Measurements from ENCODE around the gene SFT2D3.

The SFT2D3 gene

DNA sequence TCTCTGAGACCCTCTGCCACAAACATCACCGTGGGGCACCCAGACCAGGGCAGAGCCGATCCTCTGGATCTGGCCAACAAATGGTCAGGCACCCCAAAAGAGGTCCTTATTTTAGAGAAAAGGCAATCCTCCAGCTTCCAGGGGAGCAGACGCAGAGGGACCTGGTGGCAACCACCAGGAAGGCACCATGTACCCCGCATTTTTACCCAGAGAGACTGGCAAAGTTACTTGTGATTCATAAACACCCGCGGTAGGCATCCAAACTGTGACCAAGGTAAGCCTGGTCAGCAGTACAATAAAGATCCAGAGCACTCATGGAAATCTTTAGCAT lies 36.4 kb upstream of the SFT2D3 start:
- no peak for DNase-seq

- DNase-seq, result no peak
Observed at GRCh38 chr2:127665267-127665893, 35.9 kb upstream of the SFT2D3 start.

DNA sequence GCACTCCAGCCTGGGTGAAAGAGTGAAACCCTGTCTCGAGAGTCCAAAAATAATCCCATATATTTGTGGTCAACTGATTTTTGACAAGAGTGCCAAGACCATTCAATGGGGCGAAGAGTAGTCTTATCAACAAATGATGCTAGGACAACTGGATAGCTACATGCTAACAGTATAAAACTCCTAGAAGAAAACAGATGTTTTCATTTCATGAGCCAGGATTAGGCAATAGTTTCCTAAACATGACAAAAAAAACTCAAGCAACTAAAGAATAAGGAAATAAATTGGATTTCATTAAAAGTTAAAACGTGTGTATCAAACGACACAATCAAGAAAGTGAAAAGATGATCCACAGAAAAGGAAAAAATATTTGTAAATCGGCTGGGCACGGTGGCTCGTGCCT lies 32.2 kb upstream of the SFT2D3 start:
- DNase-seq, result no peak

DNA sequence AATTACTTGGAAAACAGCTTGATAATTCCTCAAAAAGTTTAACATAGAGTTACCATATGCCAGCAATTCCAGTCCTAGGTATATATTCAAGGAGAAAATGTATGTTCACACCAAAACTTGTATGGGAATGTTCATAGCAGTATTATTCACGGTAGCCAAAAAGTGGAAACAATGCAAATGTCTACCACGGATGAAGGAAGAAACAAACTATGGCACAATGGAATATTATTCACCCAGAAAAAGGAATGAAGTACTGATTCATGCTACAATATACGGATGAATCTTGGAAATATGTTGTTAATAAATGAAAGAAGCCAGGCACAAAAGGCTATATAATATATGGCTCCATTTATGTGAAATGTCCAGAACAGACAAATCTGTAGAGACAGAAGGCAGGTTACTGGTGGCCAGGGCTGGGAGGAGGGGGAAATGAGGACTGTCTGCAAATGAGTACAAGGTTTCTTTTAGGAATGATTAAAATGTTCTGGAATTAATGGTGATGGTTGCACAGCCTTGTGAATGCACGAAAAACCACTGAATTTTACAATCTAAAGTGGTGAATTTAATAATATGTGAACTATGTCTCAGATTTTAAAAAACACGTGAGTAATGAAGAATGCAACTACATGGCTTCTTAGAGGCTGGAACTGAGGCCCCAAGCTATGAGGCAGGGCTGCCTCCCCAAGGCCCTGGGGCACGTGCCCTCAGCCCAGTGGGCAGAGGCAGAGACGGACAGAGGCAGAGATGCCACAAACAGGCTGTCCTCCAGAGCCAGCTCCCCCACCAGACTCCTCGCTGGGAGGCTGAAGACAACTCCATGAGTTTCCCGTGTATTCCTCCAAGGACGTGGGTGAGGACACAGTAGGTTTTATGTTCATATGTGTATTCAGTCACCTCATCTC lies 31.0 kb upstream of the SFT2D3 start:
- DNase-seq, result no peak

- DNase-seq, result no peak
Observed at GRCh38 chr2:127670957-127671290, 30.4 kb upstream of the SFT2D3 start.

DNA sequence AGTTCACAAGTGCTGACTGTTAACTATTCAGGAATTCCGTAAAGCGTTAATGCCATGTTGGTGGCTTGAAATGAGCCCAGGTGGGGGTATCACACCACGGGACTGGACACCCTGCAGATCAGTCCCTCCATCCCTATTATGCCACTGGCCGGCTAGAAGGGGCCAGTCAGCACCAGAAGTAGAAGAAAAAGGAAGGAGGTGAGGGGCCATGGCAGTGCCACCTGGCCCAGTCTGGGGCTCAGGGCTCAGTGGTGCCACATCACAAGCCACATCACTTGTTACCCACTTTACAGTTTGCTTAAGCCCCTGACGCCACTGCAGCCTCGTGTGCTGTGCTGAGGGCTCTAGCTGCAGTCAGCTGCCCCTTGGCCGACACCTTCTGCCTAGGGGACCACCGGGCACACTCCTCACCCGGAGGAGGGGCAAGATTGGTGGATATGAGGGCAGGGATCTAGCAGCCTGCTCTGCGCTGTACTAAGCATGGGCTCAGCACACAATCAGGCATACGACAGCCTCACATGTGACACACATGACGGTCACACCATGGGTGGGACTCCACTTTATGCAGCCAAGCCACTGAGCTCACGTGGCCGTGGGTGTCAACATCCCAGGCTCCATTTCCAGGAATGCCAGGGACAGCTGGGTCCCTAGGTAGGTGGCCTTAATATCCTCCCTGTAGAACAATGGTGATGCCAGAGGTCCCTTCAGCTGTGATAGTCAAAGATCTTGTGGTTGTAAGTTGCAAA lies 29.6 kb upstream of the SFT2D3 start:
- no peak for DNase-seq

- no peak for DNase-seq
Observed at GRCh38 chr2:127672341-127673224, 28.7 kb upstream of the SFT2D3 start.

GRCh38 chr2:127673291-127674069 lies 27.8 kb upstream of the SFT2D3 start:
- DNase-seq, result no peak

GRCh38 chr2:127674241-127675209 lies 26.8 kb upstream of the SFT2D3 start:
- DNase-seq, result no peak

DNA sequence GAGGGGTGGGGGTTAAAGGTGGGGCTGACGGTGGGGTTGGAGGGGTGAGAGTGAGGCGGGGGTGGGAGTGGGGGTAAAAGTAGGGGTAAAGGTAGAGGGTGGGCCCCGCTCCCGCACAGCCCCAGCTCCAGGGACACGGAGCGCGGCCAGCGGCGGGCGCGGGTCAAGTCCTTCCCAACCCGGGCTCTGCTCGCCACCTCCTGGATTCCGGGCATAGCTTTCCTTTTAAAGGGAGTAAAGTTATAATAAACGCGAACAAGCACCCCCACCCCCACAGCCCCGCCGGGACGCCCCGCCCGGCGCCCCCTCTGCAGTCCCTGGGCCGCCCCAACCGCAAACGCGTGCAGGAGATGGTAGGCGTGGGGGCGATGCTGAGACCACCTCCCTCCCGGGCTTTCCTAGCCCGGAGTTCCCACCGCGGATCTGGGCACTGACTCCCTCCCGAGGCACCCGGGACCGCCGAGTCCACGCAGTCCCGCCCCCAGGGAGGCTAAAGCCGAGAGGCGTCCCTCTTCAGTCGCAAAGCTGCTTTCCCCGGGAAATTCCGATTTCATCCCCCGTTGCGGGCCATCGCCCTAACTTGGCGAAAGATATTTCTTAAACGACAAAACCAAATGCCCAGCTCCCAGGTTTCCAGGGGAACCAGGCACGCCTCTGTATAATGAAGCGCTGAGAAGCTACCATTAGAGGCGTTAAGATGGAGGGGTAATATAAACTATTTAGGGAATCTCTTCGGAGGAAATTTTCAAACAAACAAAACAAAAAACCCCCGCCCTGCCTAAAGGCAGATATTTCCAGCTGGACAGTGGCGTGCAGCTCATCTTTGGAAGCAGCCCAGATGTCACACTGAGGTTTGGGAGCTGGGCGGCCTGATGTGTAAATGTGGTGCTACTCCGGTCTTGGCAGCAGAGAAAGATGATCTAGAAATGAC lies 25.7 kb upstream of the SFT2D3 start, which contains the start of gene LIMS2:
Gene LIMS2 (minus strand): TSS at position 200 of the 931 bp plus-strand sequence. CDS start 506 bp downstream, outside the sequence.
- no peak for DNase-seq

GRCh38 chr2:127676906-127677305 lies 24.4 kb upstream of the SFT2D3 start:
- no peak for DNase-seq

GRCh38 chr2:127678531-127678930 lies 22.8 kb upstream of the SFT2D3 start:
- no peak for DNase-seq

- no peak for DNase-seq
Observed at GRCh38 chr2:127678991-127679390, 22.3 kb upstream of the SFT2D3 start.

GRCh38 chr2:127679680-127680361 lies 21.5 kb upstream of the SFT2D3 start:
- DNase-seq, result no peak

DNA sequence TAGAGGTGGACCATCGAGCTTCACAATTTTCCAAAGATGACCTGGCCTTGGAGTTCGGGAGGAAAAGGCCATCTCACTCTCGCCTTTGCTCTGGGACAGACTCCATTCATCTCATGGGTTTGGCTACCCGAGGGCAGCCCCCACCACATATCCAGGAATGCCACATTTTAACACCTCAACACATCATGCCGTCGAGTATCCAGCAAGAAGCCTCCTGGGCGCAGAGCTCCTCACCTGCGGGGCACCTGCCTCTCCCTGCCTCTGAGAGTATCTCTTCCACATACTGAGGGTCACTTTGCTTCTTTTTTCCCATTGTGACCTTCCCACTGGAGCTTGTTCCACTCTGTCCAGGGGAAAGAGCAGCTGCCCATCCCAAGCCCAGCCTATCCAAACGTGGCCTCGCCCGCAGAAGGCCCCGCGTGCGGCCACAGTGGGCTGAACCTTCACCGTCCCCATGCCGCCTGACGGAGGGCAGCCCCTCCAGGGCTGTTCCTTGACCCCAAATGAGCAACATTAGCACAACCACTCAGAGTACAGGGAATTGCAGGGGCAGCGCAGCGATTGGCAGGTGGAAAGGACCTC lies 20.5 kb upstream of the SFT2D3 start:
- DNase-seq, result no peak

DNA sequence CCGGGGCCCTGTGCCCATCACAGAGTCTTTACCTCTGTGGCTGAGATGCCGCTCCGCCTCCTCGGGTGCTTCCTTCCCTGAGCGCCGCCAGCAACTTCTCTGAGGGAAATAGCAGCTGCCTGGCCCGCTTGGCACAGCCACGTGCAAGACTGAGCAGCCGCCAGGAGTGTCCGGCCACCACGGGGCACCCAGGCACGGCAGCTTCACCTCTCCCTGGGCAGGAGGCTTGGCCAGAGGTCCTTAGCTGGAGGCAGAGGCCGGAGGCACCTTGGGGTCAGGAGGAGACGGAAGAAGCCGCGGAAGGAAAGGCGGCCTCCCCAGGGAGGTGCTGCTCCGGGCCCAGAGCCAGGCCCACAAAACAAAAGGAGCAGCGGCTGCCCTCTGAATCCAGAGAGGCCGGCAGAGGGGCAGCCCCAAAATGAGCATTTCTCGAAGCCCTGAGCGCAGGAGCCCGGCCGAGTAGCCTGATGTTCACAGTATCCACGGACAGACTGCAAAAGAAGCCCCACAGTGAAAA lies 20.0 kb upstream of the SFT2D3 start:
- no peak for DNase-seq

DNA sequence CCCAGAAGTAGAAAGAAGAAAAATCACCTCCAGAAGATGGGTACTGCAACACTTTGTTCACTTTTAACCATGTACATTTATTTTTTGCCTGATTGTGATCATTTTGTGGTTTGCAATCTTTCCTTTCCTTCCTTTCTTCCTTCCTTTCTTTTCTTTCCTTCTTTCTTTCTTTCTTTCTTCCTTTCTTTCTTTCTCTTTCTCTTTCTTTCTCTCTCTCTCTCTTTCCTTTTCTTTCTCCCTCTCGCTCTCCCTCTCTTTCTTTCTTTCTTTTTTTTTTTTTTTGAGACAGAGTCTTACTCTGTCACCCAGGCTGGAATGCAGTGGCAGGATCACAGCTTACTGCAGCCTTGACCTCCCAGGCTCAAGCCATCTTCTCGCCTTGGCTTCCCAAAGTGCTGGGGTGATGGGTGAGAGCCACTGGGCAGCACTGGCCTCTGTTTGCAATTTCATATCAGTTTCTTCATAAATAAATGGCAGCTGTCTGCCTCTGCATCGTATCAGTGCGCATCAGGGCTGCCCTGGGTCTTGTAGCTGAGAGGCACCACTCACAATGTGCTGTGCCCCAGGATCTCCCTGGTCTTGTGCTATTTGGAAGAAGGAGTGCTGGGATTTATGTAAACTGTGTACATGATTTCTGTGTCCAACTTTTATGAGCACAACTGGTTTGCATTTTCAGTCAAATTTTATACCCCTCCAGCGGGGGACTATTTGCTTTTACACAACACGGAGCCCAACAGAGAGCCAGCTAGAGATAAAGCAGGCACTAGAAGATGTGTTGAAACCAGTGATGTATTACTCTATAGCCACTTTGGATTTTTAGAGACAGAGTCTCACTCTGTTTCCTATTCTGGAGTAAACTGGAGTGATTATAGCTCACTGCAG lies 19.1 kb upstream of the SFT2D3 start:
- DNase-seq, result no peak
